ENCODE measurements around the gene UBL7.

The UBL7 gene

DNA sequence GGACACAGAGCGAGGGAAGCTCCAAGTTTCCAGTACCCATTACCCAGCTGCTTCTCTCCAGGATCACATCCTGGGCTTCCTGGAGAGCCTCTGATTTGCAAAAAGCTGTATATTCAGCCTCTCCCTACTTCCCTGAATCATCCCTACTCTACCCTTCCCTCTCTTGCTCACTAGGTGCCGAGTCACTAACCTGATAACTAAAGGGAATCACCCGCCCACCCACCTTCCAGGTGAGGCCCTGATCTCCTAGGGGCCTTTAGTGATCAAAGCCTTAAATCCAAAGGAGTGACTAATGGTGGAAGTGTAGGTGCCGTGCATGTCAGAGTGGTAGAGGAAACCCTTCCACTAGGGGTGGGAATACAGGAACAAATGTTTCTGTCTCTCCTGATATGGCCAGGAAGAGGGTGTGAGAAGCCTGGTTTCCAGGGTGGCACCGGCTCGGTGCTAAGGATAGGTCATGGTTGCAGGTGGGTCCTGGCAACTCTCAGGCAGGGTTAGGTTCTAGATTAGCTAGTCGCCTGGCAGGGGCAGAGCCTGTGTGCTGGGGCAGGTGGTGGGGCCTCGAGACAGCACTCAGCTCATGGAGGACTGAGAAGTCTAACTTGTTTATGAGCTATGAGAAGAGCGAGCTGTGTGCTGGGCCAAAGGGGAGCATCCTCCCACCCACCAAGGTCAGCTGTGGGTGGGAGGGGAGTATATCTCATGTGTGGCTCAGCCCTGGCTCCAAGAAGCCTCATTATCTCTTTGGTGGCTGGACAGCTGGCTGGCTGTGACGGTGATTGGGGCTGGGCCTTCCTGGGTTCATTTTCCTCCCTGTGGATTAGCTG lies 37.3 kb downstream of the UBL7 start:
- in situ Hi-C loops (cut with MboI; ENCODE audit: low sequenced_read_pairs, unreplicated experiment), result no loop called here
- no peak for TF ChIP-seq CTCF (IDR thresholded peaks at IDR 0.05; ENCODE audit: borderline replicate concordance, control extremely low read depth, extremely low read depth, insufficient read depth, missing control alignments)
- peak; percentile 58 for DNase-seq (ENCODE audit: low spot score)

- in situ Hi-C loops (cut with MboI; ENCODE audit: low sequenced_read_pairs, unreplicated experiment), result no loop called here
- DNase-seq (ENCODE audit: low spot score), result no peak
- no peak for TF ChIP-seq CTCF (IDR thresholded peaks at IDR 0.05; ENCODE audit: borderline replicate concordance, control extremely low read depth, extremely low read depth, insufficient read depth, missing control alignments)
These were observed 38.1 kb downstream of the UBL7 start for GRCh38 chr15:74422652-74423430.

DNA sequence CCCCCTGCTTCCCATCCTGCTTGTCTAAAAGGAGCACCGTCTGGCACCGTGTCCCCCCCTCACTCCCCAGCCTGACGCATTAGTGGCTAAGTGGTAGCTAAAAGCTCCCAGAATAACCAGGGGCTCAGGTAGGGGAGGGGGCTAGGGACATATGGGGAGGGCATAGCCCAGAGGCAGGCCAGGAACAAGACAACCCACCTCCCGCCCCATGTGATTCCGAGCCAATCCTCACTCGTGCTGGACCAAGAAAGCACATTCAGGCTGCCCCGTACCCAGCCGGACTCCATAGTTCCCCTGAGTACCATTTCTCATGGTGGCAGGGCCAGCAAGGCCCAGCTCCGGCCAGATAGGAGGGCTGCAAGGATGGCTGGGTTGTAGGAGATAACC lies 38.7 kb downstream of the UBL7 start:
- TF ChIP-seq CTCF (IDR thresholded peaks at IDR 0.05; ENCODE audit: borderline replicate concordance, control extremely low read depth, extremely low read depth, insufficient read depth, missing control alignments), result no peak
- in situ Hi-C loops (cut with MboI; ENCODE audit: low sequenced_read_pairs, unreplicated experiment), result no loop called here
- no peak for DNase-seq (ENCODE audit: low spot score)

DNA sequence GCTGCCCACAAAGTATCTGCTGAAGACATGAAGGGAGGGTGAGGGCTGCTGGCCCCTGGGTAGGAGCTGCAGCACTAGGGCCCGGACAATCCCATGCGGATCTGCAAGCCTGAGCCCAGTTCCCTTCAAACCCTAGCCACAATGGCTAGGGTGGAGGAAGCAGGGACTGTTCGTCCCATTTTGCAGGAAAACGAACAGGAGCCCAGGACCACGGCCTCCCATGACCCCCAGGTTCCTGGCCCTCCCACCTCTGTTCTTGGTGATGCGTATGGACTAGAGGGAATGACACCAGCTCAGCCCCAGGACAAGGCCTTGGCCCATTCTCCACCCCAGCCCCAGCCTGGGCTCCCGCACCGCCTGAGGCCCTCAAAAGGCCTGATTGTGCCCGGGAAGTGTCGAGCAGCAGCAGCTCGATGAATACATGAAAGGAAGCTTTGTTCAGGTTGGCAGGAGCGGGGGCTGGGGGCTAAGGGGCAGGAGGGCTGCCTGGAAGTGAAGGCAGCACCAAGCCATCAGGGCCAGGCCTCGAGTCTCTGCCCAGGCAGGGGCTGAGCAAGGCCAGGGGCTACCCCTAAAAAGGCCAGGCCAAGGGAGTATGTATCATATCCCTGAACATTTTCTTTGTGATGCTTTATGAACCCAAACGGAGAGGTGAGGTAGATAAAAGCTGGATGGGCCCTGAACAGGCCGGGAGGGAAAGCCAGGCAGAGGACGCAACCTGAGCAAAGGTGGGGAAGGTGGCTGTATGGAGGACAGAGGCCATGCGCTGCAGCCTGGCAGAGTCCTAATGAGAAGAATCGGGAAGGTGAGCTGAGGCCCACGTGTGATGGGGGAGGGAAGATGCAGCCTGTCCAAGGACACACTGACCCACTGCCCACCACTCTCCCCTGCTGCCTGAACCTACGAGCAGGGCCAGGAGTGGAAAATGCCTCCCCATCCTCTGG lies 39.4 kb downstream of the UBL7 start:
- in situ Hi-C loops (cut with MboI; ENCODE audit: low sequenced_read_pairs, unreplicated experiment), result no loop called here
- no peak for TF ChIP-seq CTCF (IDR thresholded peaks at IDR 0.05; ENCODE audit: borderline replicate concordance, control extremely low read depth, extremely low read depth, insufficient read depth, missing control alignments)
- DNase-seq (ENCODE audit: low spot score), result no peak

- in situ Hi-C loops (cut with MboI; ENCODE audit: low sequenced_read_pairs, unreplicated experiment), result no loop called here
- TF ChIP-seq CTCF (IDR thresholded peaks at IDR 0.05; ENCODE audit: borderline replicate concordance, control extremely low read depth, extremely low read depth, insufficient read depth, missing control alignments), result no peak
- no peak for DNase-seq (ENCODE audit: low spot score)
These were observed 40.6 kb downstream of the UBL7 start for GRCh38 chr15:74420193-74420905.

Measured in GM13976 (cell line).